Stimulated activated naive CD8-positive, alpha-beta T cell treated with anti-CD3 and anti-CD28 coated beads, Interleukin-15, Interleukin-2, amounts not matched to agents 100 U/mL and 50 U/mL, for 24 hours (primary cell): ENCODE data around the gene MAP3K8.

ENCODE experiments used
- ATAC-seq: fragments of 150-1000 bp; cut with Tn5 transposase; one replicate; pipeline ENCODE4 v1.10.0; 2021
- DNase-seq: peaks from one replicate; pipeline ENCODE4 v3.0.0; 2021

Gene MAP3K8

DNA sequence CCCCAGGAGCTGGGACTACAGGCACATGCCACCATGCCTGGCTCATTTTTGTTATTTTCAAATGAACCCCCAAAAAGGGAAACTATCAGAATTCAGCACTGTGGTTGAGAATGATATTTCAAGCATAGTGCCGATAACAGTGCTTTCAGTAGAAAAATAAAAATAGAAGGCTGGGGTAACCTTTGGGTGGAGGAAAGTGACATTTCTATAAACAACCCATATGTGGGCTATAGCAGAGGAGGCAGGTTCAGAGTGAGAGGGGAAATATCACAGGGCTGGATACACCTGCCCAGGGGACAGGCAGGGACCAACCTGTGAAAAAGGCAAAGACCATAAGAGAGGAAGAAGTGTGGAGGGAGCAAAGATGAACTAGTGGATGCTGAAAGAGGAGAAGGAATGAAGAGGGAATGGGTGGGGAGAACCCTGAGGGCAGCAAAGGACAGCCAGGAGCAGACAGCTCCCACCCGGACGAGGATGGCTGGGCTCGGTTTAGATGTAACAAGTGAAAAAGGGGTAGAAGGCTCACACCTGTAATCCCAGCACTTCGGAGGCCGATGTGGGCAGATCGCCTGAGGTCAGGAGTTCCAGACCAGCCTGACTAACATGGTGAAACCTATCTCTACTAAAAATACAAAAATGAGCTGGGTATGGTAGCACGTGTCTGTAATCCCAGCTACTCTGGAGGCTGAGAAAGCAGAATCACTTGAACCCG lies 56.5 kb downstream of the MAP3K8 start:
- DNase-seq (no peak), ATAC-seq (no peak)

DNA sequence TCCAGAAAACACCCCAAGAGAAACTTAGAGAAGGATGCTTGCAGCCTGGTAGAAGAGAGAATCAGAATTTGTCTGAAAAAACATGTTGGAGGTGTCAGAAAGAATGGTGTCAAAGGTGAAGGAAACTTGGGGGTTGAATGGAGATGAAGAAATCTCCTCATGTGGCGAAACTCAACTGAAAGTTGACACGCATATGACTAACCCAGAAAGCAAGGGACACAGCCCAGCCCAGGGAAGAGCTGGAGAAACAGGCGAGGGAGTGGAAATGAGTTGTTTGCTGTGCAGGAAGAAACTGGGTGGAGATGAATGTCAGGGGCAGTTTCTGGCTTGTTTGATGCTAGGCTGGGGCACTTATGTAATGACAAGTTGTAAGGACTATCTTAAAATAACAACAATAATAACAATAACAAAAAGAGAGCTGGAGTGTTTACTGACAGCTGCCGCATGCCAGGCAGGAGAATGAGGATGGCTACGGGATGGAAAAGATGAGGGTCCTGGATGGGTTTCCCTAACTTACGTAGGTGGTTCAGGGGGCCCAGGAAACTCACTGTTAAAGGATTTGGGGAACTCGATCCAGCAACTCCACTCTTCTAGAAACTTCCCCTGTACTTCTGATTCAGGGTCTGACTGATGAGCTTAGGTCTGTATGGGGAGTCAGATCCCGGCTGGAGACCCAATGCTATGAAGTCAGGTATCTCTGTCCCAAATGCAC lies 57.4 kb downstream of the MAP3K8 start:
- ATAC-seq, result no peak
- no peak for DNase-seq

DNA sequence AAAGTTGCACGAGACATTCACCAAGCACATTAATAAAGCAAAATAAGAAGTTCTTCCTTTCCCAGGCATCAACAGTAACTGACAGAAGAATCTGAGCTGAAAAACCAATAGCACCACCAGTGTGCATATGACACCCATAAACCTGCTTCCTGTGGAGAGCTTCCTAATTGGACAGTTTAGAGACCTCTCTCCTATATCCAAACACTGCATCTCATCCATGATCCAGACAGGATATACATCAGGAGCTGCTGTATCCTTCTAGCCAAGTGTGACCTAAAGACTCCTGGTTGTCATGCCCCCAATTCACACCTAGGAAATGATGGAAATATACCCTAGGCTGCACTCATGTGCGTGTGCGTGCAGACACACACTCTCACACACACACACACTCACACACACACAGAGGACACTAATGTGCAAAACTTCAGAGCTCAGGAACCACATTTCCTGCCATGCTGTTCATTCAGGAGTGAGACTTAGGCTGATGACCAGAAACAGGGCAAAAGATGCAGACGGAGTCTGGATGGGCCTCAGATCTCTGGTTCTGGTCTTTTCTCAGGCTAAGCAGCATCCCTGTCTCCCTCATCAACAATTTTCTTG lies 58.0 kb downstream of the MAP3K8 start:
- ATAC-seq (no peak), DNase-seq (no peak)

DNA sequence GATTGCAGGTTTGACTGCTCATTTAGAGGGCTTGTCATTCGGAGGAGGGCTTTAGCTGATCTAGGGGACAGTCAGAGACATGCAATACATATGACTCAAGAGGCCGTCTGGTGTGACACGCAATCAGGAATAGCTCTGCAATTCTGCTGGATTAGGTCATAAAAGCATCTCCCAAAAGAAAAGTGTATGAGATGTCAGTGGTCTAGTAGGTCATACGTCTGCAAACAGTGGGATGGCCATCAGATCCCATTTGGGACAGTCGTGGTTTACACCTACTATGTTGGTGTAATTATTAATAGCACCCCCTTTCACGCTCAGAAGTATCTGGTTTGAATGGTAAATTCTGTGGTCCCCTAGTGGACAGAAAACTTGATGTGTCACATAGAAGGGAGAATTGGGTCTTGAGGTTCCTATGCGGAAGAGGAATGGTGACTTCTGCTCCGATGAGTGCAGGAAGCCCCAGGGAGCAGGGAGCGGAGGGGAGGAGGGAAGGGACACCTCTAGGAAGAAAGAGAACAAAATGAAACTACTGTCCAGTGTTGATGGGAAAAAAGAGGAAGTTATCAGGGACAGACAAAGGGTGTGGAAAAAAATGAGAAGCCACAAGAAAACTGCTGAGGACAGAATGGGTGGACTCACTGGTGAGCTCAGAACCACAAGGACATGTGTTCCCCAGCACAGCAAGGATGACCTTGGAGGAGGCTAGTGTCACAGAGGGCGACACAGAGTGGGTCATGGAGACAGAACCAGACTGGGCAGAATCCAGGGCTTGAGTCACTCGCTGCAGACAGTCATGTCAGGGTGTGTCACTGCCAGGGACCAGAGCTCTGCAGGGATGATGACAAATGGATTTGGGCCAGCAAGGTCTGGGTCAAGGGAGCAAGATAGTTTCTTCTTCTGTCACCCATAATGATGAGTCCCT lies 59.9 kb downstream of the MAP3K8 start:
- peak; percentile 23 for DNase-seq
- peak; percentile 61 for ATAC-seq

DNA sequence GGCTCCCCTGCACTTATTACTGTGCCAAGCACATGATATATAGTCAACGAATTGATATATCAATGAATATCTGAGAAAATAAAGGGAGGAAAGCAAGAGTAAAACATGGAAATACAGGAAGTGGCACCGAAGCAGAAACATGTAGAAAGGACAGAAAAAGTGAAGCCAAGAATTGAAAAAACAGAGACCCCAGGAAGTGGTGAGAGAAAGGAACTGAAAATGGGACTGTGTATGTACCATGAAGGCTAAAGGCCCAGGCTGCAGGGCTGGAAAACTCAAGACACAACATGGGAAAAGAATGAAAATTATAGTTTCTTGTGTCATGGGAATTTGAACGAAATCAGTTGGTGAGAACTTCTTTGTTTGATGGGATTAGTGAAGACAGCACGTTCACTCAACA lies 60.6 kb downstream of the MAP3K8 start:
- no peak for DNase-seq

DNA sequence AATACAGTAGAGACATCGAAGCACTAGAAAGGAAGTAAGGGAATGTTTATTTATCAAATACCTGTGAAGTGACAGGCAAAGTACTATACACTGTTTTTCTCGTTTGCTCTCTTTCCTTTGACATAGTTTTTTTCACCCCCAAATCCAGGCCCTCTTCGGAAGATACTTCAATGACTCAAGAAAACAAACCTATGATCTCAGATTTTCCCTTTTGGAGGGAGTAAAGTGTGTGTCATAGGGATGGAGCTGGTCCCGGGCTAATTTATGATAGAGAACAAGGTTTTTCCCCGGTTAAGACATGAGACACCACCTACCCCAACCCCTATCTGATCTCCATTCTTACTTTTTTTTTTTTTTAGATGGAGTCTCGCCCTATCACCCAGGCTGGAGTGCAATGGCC lies 61.7 kb downstream of the MAP3K8 start:
- ATAC-seq, result no peak

More for the DNA sequence above, 60.6 kb downstream of the MAP3K8 start:
- ATAC-seq, result no peak

DNA sequence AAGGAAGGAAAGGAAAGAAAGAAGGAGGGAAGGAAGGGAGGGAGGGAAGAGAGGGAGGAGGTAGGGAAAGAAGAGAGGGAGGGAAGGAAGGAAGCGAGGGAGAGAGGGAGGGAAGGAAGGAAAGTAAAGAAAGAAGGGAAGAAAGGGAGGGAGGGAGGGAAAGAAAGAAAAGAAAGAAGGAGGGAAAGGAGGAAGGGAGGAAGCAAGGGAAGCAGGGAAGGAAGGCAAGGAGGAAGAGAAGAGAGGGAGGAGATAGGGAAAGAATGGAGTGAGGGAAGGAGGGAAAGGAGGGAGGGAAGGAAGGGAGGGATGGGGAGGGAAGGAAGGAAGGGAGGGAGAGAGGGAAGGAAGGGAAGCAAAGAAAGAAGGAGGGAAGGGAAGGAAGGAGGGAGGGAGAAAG lies 65.8 kb downstream of the MAP3K8 start:
- ATAC-seq (no peak), DNase-seq (no peak)

More for the DNA sequence above, 61.7 kb downstream of the MAP3K8 start:
- DNase-seq, result no peak

DNA sequence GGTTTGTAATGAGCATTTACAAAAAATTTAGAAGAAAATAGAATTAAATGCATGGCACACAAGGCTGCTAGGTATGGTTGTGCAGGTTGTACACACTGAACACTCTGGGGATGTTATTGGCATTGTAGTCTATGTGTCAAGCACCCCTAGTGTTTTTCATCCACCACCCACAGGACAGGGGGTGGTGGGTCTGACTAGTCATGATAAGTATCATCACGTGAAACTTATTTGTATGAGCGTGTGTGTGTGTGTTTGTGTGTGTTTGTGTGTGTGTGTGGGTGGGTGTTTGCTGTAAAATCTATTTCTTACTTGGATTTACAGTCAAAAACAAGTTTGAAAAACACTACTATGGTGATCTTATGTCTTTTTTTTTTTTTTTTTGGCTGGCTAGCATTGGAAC lies 66.5 kb downstream of the MAP3K8 start:
- DNase-seq (no peak), ATAC-seq (no peak)

DNA sequence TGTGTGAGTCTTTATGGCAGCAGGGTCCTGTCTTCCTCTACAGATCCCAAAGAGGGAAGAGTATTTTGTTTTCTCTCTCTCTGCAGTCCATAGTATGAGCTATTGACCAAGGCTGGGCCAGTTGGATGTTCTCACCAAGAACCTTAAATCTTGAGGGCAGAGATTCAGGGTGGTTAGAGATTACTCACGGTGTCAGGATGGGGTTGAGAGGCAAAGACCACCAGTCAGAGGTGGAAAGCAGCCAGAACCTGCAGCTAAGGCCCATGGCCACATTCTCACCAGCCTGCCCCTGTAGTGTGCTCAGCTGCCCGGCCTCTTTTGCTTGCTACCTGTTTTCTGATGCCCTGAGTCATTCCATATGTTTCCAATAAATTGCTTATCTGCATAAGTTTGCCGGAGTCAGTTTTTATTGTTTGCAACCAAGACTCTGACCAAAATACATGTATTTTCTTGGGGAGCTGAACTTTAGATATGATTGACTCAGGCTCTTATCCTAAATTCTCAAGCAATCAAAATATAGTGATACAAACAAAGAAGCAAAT lies 67.0 kb downstream of the MAP3K8 start:
- DNase-seq, result no peak
- no peak for ATAC-seq

DNA sequence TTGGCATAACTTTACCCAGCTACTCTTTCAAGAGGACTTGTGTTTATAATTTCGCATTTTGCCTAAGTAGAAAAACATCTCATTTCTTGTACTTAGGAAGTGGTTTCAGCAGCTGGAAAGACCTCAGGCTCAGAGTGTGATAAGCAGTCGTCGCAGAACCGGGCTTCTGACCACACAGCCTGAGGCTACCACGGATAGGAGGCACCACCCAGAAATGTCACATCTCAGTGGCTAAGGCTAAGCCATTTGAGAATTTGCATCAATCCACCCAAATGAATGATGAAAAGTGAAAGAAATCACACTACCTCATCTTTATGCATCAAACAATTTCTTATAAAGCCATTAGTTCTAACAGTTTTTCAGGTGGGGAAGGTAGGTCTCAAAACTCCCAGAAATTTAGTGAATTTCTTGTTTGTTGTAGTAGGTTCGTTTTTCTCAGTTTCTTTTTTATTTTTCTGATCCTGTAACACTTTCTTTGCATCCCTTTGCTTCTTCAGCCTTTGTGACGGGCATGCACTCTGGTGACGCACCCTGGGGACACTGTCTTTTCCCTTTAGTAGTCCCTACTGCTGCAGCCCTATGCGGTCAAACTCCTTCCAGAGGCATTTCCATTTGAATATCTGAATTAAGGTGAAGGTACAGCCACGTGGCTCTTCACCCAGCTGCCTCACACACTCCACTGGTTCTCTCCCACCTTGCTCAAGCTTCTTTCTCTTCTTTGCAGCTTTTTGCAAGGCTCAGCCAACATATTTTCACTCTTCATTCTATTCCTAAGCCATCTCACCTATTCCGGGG lies 68.5 kb downstream of the MAP3K8 start:
- DNase-seq (peak; percentile 44), ATAC-seq (peak; percentile 90)

DNA sequence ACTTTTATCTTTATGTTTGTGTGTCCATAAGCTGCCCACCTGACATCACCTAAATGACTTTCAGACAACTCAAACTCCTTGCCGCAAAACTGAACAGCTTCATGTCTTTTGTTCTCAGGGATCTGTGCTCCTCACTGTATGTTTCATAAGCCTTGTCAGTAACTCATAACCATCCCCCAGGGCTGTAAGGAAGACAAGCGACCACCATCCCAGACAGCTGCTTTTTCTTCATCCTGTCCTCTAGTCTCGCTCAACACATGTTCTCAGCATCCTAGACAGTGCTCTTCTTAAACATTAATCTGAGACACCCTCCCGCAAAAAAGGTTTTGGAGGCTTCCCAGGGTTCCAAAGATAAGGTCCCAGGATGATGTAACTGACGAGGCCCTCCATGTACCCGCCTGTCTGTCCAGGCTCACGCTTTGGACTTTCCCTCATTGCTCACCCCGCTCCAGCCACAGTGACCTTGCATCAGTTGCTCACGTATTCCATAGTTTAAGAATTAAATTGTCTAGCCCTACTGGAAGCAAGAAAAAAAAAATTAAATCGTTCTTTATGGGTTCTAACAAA lies 69.8 kb downstream of the MAP3K8 start:
- ATAC-seq (no peak), DNase-seq (no peak)

DNA sequence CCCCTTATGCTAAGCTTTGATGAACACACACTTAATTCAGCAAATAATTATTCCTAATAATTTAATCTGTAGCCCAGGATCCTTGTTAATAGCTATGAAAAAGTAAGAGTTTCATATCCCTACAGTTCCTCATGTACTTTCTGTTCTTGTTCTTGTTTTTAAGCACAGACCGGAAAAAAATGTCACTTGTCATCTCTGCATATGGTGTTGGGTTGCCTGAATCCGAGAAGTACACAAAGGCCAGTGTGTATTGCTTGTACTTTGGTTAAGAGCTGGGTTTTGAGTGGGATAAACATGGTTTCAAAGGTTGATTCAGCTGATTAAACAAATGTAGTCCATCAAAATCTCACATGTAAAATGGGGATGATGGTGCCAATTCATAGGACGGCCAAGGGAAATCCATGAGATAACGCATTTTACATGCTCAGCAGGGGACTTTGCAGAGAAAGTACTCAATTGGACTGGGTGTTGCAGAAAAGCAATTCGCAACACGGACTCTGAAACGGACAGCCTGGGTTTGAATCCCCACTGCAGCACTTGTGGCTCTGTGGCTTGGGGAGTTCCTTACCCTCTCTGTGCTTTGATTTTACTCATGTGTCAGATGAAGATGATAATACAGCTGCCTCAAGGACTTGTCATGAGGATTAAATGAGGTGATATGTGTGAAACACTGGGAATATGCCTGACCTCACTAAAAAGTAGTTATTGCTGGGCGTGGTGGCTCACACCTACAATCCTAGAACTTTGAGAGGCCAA lies 71.7 kb downstream of the MAP3K8 start:
- DNase-seq, result no peak
- no peak for ATAC-seq

DNA sequence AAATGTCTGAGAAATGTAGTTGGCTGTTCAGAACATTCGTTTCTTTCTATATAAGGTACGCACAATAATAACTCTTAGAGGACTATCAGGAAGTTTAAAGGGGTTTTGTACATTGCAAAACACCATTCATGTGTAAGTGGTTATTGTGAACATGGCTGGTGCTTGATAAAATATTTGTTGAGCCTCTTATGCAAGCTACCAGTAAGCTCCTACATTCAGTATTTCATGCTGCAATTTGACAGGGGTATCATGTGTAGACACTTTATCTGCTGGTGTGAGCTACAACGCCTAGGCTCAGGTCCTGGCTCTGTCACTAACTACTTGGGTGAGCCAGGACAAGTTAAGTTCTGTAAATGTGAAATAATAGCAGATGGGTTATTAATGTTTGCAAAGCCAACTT lies 75.5 kb downstream of the MAP3K8 start:
- DNase-seq, result no peak
- ATAC-seq, result no peak

DNA sequence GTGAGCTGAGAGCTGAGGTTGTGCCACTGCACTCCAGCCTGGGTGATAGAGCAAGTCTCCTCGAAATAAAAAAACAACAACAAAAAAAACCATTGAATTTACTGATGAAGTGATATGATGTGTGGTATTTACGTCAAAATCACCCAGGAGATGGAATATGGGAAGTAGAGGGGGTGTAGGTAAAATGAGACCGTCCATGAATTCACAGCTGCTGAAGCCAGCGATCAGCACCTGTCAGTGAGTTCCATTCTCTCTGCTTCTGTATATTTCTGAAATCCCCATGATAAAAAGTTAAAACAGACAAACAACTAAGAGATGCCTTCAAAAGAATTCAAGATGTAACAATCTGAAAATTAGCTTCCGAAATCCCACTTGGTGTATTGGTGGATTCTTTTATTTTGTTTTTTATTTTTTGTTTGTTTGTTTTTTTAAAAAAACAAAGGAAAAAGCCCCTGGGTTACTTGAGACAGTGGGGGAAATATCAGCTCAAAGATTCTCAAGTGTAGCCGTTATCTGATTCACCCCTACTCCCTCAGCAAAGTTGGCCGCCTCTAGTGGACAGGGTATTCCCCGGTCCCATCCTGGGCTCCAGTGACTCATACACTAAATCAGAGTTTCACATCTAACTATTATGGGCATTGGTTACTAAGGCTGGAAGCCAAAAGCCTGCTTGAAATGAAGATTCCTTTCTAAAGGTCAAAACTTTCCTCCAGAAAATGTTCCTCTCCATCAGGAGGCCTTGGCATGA lies 76.4 kb downstream of the MAP3K8 start:
- peak; percentile 62 for DNase-seq
- peak; percentile 98 for ATAC-seq

DNA sequence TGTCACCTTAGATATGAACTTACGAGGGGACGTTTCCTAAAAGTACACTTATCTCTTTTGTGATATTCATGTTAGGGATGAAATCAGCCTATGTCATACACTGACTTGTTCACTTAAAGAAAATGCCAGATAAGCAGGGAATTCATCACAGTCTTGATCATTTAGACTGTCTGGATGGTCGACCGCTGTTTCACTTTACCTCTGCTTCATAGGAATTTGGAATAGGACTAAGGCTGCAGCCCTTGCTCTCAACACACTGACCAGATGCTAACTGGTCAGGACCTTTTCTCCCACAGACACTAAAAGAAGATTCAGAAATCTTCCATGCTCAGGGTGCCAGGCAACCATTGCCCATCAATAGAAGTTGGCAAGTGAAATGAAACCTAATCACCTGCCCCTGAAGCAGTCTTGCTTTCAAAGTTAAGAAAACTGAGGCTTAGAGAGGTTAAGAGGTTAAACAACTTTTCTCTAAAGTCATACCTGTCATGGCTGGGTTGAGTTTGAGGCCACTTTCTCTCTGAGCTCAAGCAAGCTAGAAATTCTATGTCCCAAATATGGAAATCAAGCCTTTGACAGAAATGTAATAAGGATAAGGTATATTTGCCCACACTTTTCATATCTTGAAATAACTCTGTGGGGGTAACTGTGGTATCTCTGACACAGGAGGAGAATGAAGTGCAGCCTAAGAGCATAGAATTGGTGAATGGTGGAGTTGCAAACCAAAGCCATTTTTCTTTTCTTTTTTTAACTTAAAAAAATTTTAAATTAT lies 77.1 kb downstream of the MAP3K8 start:
- ATAC-seq, result peak; percentile 2
- DNase-seq, result no peak
